H1 (cell line): Measurements from ENCODE around the gene ARFGEF3. TPM values are rescaled to one million over a fixed set of nuclear protein-coding genes. Genes with fewer than 3 reads are reported as not detected.

Experiments
- CTCF ChIA-PET: fragments of 300-600 bp; sonication (Branson Sonifier 250); formaldehyde crosslinking; loops from one replicate; lab custom pipeline; 2021; ENCODE audit not compliant: partially characterized antibody; lab: Charles Lee
- POLR2A ChIA-PET: fragments of 300-600 bp; sonication (Branson Sonifier 250); formaldehyde crosslinking; loops from one replicate; lab custom pipeline; 2021; ENCODE audit warnings: inconsistent platforms; ENCODE audit not compliant: partially characterized antibody; lab: Charles Lee
- DNase-seq, 2 experiments: peaks; one replicate each; pipeline versions ENCODE4 v3.0.0 to v3.0.0-alpha.2; 2010 to 2022; ENCODE audit warnings: low spot score in 2 of 2, low read depth in 1 of 2, mixed read lengths in 1 of 2
- FAIRE-seq: peaks from 2 replicates; lab custom pipeline; 2011; peaks lifted over from hg19 to GRCh38; lab: Jason Lieb, UNC
- H2AFZ ChIP-seq: 2 replicates; pipeline ENCODE4 v1.8.1; 2012; ENCODE audit warnings: low read length, inconsistent platforms
- H2AK5ac ChIP-seq: 2 replicates; pipeline ENCODE4 v1.6.1; 2013; ENCODE audit warnings: low read depth, low read length
- H2BK120ac ChIP-seq: replicated peaks from 2 replicates; pipeline ENCODE3; 2013; ENCODE audit warnings: low read depth, low read length, inconsistent platforms
- H2BK12ac ChIP-seq: 2 replicates; pipeline ENCODE4 v1.6.1; 2013; ENCODE audit warnings: low read depth, low read length
- H2BK15ac ChIP-seq: 2 replicates; pipeline ENCODE4 v1.6.1; 2013; ENCODE audit warnings: low read length
- H2BK20ac ChIP-seq: 2 replicates; pipeline ENCODE4 v1.6.1; 2013; ENCODE audit warnings: low read length
- H2BK5ac ChIP-seq: 2 replicates; pipeline ENCODE4 v1.6.1; 2013; ENCODE audit warnings: low read depth, low read length
- H3K14ac ChIP-seq: 2 replicates; pipeline ENCODE4 v1.6.1; 2013; ENCODE audit warnings: inconsistent platforms; ENCODE audit not compliant: insufficient read length
- H3K18ac ChIP-seq: 2 replicates; pipeline ENCODE4 v1.6.1; 2013; ENCODE audit warnings: low read length; ENCODE audit errors: extremely low read depth
- H3K23ac ChIP-seq: 2 replicates; pipeline ENCODE4 v1.6.1; 2013; ENCODE audit warnings: inconsistent platforms; ENCODE audit not compliant: insufficient read length
- H3K23me2 ChIP-seq: 2 replicates; pipeline ENCODE4 v1.6.1; 2013; ENCODE audit warnings: low read depth, low read length
- H3K27ac ChIP-seq: 2 replicates; pipeline ENCODE4 v1.6.1; 2011; ENCODE audit warnings: low read depth, low read length, inconsistent platforms
- H3K27me3 ChIP-seq, 4 experiments: replicated peaks in 1 of 4; 1 replicate in 1 of 4; 2 replicates in 3 of 4; pipeline versions ENCODE4 v1.6.1 to v1.8.1; 2011 to 2013; ENCODE audit warnings: low read length in 3 of 4, mild to moderate bottlenecking in 3 of 4, inconsistent platforms in 2 of 4, mixed read lengths in 2 of 4, moderate library complexity in 1 of 4; ENCODE audit not compliant: control insufficient read depth in 3 of 4, insufficient read depth in 3 of 4; ENCODE audit errors: extremely low read depth in 1 of 4
- H3K36me3 ChIP-seq, 4 experiments: 2 replicates each; pipeline versions ENCODE4 v1.6.1 to v1.8.1; 2011 to 2013; ENCODE audit warnings: mild to moderate bottlenecking in 4 of 4, low read length in 3 of 4, moderate library complexity in 2 of 4, control low read depth in 1 of 4, inconsistent platforms in 1 of 4; ENCODE audit not compliant: insufficient read depth in 4 of 4, control insufficient read depth in 2 of 4
- H3K4ac ChIP-seq: replicated peaks from 2 replicates; pipeline ENCODE3; 2013; ENCODE audit warnings: low read length, low read depth, mixed read lengths, inconsistent platforms; ENCODE audit not compliant: insufficient read length
- H3K4me1 ChIP-seq, 4 experiments: replicated peaks in 1 of 4; 1 replicate in 1 of 4; 2 replicates in 3 of 4; pipeline versions ENCODE4 v1.6.1 to v1.8.1; 2011 to 2013; ENCODE audit warnings: low read length in 3 of 4, inconsistent platforms in 2 of 4, mixed read lengths in 1 of 4; ENCODE audit not compliant: insufficient read depth in 4 of 4, control insufficient read depth in 3 of 4
- H3K4me2 ChIP-seq, 2 experiments: 2 replicates each; pipeline versions ENCODE4 v1.6.1 to v1.8.1; 2011 to 2013; ENCODE audit warnings: low read depth in 2 of 2, low read length in 2 of 2, control low read depth in 1 of 2, inconsistent platforms in 1 of 2, mild to moderate bottlenecking in 1 of 2; ENCODE audit not compliant: insufficient read depth in 1 of 2
- H3K4me3 ChIP-seq, 4 experiments: fragments of 200-600, 300-600 bp in 1 of 4; sonication (generic), shearing (Covaris generic), sonication (Bioruptor Twin) in 1 of 4; 2 replicates each; pipeline versions ENCODE4 v1.5.1 to v1.8.1; 2011 to 2016; ENCODE audit warnings: low read length in 4 of 4, low read depth in 3 of 4, control low read depth in 2 of 4, inconsistent platforms in 2 of 4, mild to moderate bottlenecking in 2 of 4, mixed read lengths in 1 of 4, moderate library complexity in 1 of 4; ENCODE audit not compliant: insufficient read depth in 2 of 4; ENCODE audit errors: extremely low read depth in 1 of 4
- H3K56ac ChIP-seq: replicated peaks from 2 replicates; pipeline ENCODE3; 2013; ENCODE audit warnings: low read depth, mild to moderate bottlenecking, mixed read lengths, low read length, inconsistent platforms; ENCODE audit not compliant: insufficient read length
- H3K79me1 ChIP-seq: 2 replicates; pipeline ENCODE4 v1.6.1; 2013; ENCODE audit warnings: low read depth, low read length, control low read depth
- H3K79me2 ChIP-seq, 2 experiments: 2 replicates each; pipeline versions ENCODE4 v1.6.1 to v1.8.1; 2012 to 2013; ENCODE audit warnings: low read length in 2 of 2, mild to moderate bottlenecking in 2 of 2, inconsistent platforms in 1 of 2; ENCODE audit not compliant: insufficient read depth in 2 of 2, control insufficient read depth in 1 of 2
- H3K9ac ChIP-seq, 4 experiments: replicated peaks in 1 of 4; 1 replicate in 1 of 4; 2 replicates in 3 of 4; pipeline versions ENCODE4 v1.6.1 to v1.8.1; 2011 to 2013; ENCODE audit warnings: low read depth in 3 of 4, low read length in 3 of 4, control low read depth in 2 of 4, mild to moderate bottlenecking in 2 of 4, moderate library complexity in 2 of 4, inconsistent platforms in 1 of 4; ENCODE audit errors: extremely low read depth in 1 of 4
- H3K9me3 ChIP-seq, 2 experiments: 2 replicates each; pipeline versions ENCODE4 v1.6.1 to v1.8.1; 2012 to 2013; ENCODE audit warnings: mild to moderate bottlenecking in 2 of 2, moderate library complexity in 2 of 2, control low read depth in 1 of 2, inconsistent platforms in 1 of 2, low read depth in 1 of 2, low read length in 1 of 2, mixed read lengths in 1 of 2; ENCODE audit not compliant: insufficient read depth in 2 of 2
- H4K20me1 ChIP-seq, 2 experiments: replicated peaks in 1 of 2; 2 replicates each; pipeline versions ENCODE3 to v1.8.1; 2011 to 2013; ENCODE audit warnings: inconsistent platforms in 2 of 2, low read length in 2 of 2, mild to moderate bottlenecking in 1 of 2; ENCODE audit not compliant: insufficient read depth in 2 of 2, control insufficient read depth in 1 of 2
- H4K5ac ChIP-seq: 2 replicates; pipeline ENCODE4 v1.6.1; 2013; ENCODE audit warnings: low read length, low read depth, mixed read lengths, inconsistent platforms; ENCODE audit not compliant: insufficient read length
- H4K8ac ChIP-seq: 2 replicates; pipeline ENCODE4 v1.8.0; 2013; ENCODE audit warnings: mild to moderate bottlenecking, moderate library complexity, low read length, inconsistent platforms; ENCODE audit not compliant: insufficient read depth; ENCODE audit errors: extremely low read depth
- H4K91ac ChIP-seq: replicated peaks from 2 replicates; pipeline ENCODE3; 2013; ENCODE audit warnings: low read length, mixed read lengths, inconsistent platforms; ENCODE audit not compliant: insufficient read length
- GABPA ChIP-seq: IDR thresholded peaks from 2 replicates; pipeline ENCODE4 v1.6.1; 2011; ENCODE audit warnings: mild to moderate bottlenecking, low read length, moderate library complexity, borderline replicate concordance; ENCODE audit not compliant: insufficient read depth
- HDAC6 ChIP-seq: IDR thresholded peaks from one replicate; pipeline ENCODE4 v1.7.1; 2012; ENCODE audit warnings: low read depth, mild to moderate bottlenecking, inconsistent platforms, low read length, moderate library complexity
- JUND ChIP-seq: IDR thresholded peaks from 2 replicates; pipeline ENCODE4 v1.6.1; 2011; ENCODE audit warnings: mild to moderate bottlenecking, improper control_type of control experiment, low read length
- MAX ChIP-seq: IDR thresholded peaks from 2 replicates; pipeline ENCODE4 v1.6.1; 2012; ENCODE audit warnings: inconsistent platforms
- NRF1 ChIP-seq: IDR thresholded peaks from 2 replicates; pipeline ENCODE4 v1.6.1; 2011; ENCODE audit warnings: mild to moderate bottlenecking, low read depth, low read length, improper control_type of control experiment
- RBBP5 ChIP-seq: IDR thresholded peaks from 2 replicates; pipeline ENCODE4 v1.7.1; 2012; ENCODE audit warnings: low read depth, mild to moderate bottlenecking, inconsistent platforms, low read length, moderate library complexity, borderline replicate concordance
- RFX5 ChIP-seq: IDR thresholded peaks from 2 replicates; pipeline ENCODE4 v1.6.1; 2011; ENCODE audit warnings: low read depth, low read length, improper control_type of control experiment, borderline replicate concordance
- WGBS, 2 experiments: shearing (Covaris generic) in 1 of 2; methylation state at CpG; one replicate each; pipeline versions ENCODE4 v1.1.6 to v1.1.7; 2013 to 2015; ENCODE audit warnings: low lambda C conversion rate in 2 of 2, mixed read lengths in 2 of 2, inconsistent platforms in 1 of 2, low coverage in 1 of 2, missing lambda C conversion rate in 1 of 2; ENCODE audit not compliant: insufficient replicate concordance in 2 of 2, insufficient coverage in 1 of 2, insufficient read length in 1 of 2; ENCODE audit errors: extremely low coverage in 1 of 2, missing lambda C conversion rate in 1 of 2; 5-methylcytosine and 5-hydroxymethylcytosine counted together
- polyA plus RNA-seq, 7 experiments: library from polyadenylated mRNA; depleted of rRNA in 3 of 7; stranded (reverse) in 5 of 7; unstranded in 2 of 7; fragments of >200 nt in 5 of 7; fragments of 200-250 nt in 2 of 7; gene quantifications; 1 replicate in 5 of 7; 2 replicates in 1 of 7; 4 replicates in 1 of 7; pipeline versions ENCODE4 v1.2.1 to v1.2.3, GENCODE V29; 2011 to 2013; ENCODE audit warnings: missing spikeins in 2 of 7, mixed read lengths in 2 of 7
- total RNA-seq: library from RNA; stranded (reverse); fragmentation: NEBNext Ultra II Directional; extraction: Animal tissue kit (Norgen Biotek cat#: 25700); gene quantifications from 2 replicates; pipeline ENCODE4 v1.2.1, GENCODE V29; 2021

Gene ARFGEF3
- total and polyA plus RNA-seq, 2 of the 8 experiments (the other 6 are each of a cell fraction or from before 2014, with no cell fraction given) = 5.8 to 23.2 TPM

DNA sequence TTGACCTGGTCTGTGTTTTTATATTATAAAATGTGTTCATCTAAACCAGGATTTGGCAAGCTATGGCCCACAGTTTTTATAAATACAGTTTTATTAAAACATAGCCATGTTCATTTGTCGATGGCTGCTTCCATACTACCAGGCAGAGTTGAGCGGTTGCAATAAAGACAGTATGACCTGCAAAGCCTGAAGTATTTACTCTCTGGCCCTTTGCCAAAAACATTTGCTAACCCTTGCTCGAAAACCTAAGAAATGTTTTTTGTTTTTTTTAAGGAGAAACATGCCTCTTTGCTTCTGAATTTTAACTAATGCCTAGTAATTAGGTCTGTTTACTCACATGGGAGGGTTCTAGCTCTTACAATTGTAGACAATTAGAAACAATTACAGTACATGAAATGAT, 148.6 kb downstream of the ARFGEF3 start:
- Histone ChIP-seq H3K27ac (no peak overlapping the region), H2BK20ac (no peak overlapping the region), H3K4me3 (no peak overlapping the region), H4K91ac (no peak overlapping the region), H3K27me3 (no peaks in the 10 kb centered on the region), H3K79me2 (no peaks in the 10 kb centered on the region), H2BK5ac (no peak overlapping the region), H3K4me1 (no peaks in the 10 kb centered on the region), H2AFZ (no peak overlapping the region), H3K4ac (no peak overlapping the region), H3K9ac (no peak overlapping the region), H3K23me2 (no peaks in the 10 kb centered on the region), H2BK12ac (no peak overlapping the region), H3K18ac (no peak overlapping the region), H3K23ac (no peak overlapping the region), H4K8ac (no peak overlapping the region), H3K4me2 (no peak overlapping the region), H4K5ac (no peak overlapping the region), H3K36me3 (peaks cover 2 to 11% (median 5%) of the 10 kb centered on the region in 4 experiments; a peak in 5 of 8 replicates), H3K14ac (no peak overlapping the region), H3K9me3 (no peaks in the 10 kb centered on the region), H3K79me1 (no peaks in the 10 kb centered on the region), H2BK120ac (no peak overlapping the region), H2BK15ac (no peak overlapping the region), H4K20me1 (no peaks in the 10 kb centered on the region), H2AK5ac (no peak overlapping the region), H3K56ac (no peak overlapping the region)
- no peak for TF ChIP-seq GABPA
- no peak for TF ChIP-seq HDAC6
- no peak for TF ChIP-seq MAX
- TF ChIP-seq RBBP5 = no peak
- TF ChIP-seq NRF1 = no peak
- no peak for TF ChIP-seq JUND
- TF ChIP-seq RFX5 = no peak
- WGBS, 2 experiments = 92% methylated on average over 3 of the region's 3 CpGs; no CpG with 5 or more reads in 1 of the 2 experiments
- ChIA-PET POLR2A (interaction anchor here (0.5 kb wide), 1 partner anchor 102 kb away, joined by 3 read pairs; no protein-coding TSS in a partner anchor), CTCF (interaction anchor here (0.6 to 1.5 kb wide), 3 partner anchors 21 to 310 kb away, joined by 3 to 5 read pairs (median 3); no protein-coding TSS in a partner anchor)
- no peak for FAIRE-seq
- DNase-seq = no peak
